HEK293 (cell line): ENCODE measurements around the gene ITGA11.
A peak's percentile ranks its signal among the peaks of the same experiment; 100 is the strongest.

ENCODE experiments used
- CTCF ChIA-PET: fragments of 350-600 bp; formaldehyde crosslinking; extraction: SDS; loops from one replicate; lab custom pipeline; 2021; ENCODE audit warnings: antibody characterized with exemption; lab: Yijun Ruan, JAX
- POLR2A ChIA-PET: fragments of 300-600 bp; formaldehyde crosslinking; extraction: SDS; loops from one replicate; lab custom pipeline; 2020; ENCODE audit warnings: antibody characterized with exemption, inconsistent platforms; lab: Yijun Ruan, JAX
- H3K27ac ChIP-seq: fragments of 200-500 bp; sonication (Bioruptor generic); 2 replicates; pipeline ENCODE4 v1.5.1; 2014; ENCODE audit warnings: low read depth, low read length, control low read depth, inconsistent platforms; ENCODE audit errors: extremely low read depth
- H3K36me3 ChIP-seq, 2 experiments: fragments of 200-500 bp in 1 of 2; sonication (Bioruptor generic) in 1 of 2; 1 replicate in 1 of 2; 2 replicates in 1 of 2; pipeline ENCODE4 v1.5.1; 2014 to 2017; ENCODE audit warnings: inconsistent platforms in 2 of 2, low read length in 2 of 2; ENCODE audit not compliant: control insufficient read depth in 2 of 2, insufficient read depth in 1 of 2
- H3K4me1 ChIP-seq: fragments of 200-500 bp; sonication (Bioruptor generic); 2 replicates; pipeline ENCODE4 v1.5.1; 2014; ENCODE audit warnings: mild to moderate bottlenecking, low read length, inconsistent platforms; ENCODE audit not compliant: control insufficient read depth, insufficient read depth
- H3K4me3 ChIP-seq: 2 replicates; pipeline ENCODE4 v1.5.1; 2011; ENCODE audit warnings: low read depth, mild to moderate bottlenecking, control low read depth, low read length, moderate library complexity
- H3K9me3 ChIP-seq: fragments of 200-500 bp; sonication (Bioruptor generic); 2 replicates; pipeline ENCODE4 v1.5.1; 2014; ENCODE audit warnings: low read depth, low read length, inconsistent platforms; ENCODE audit not compliant: control insufficient read depth, insufficient read depth
- AEBP2 ChIP-seq: fragments of 450-650 bp; formaldehyde crosslinking; IDR thresholded peaks from 2 replicates; pipeline ENCODE4 v1.5.1; 2016; ENCODE audit warnings: missing biosample characterization, missing genetic modification characterization, borderline replicate concordance
- OSR2 ChIP-seq: fragments of 450-650 bp; formaldehyde crosslinking; IDR thresholded peaks from 2 replicates; pipeline ENCODE4 v1.5.1; 2016; ENCODE audit warnings: missing biosample characterization, missing genetic modification characterization
- SP7 ChIP-seq: fragments of 450-650 bp; formaldehyde crosslinking; IDR thresholded peaks from 2 replicates; pipeline ENCODE4 v1.5.1; 2016; ENCODE audit warnings: missing biosample characterization, missing genetic modification characterization
- WT1 ChIP-seq: fragments of 450-650 bp; formaldehyde crosslinking; IDR thresholded peaks from 2 replicates; pipeline ENCODE4 v1.5.1; 2016; ENCODE audit warnings: missing biosample characterization, missing genetic modification characterization
- ZEB2 ChIP-seq: fragments of 450-650 bp; formaldehyde crosslinking; IDR thresholded peaks from 2 replicates; pipeline ENCODE4 v1.5.1; 2016; ENCODE audit warnings: missing biosample characterization, missing genetic modification characterization
- ZNF112 ChIP-seq: fragments of 450-650 bp; formaldehyde crosslinking; IDR thresholded peaks from 2 replicates; pipeline ENCODE4 v1.5.0; 2017; ENCODE audit warnings: missing biosample characterization, missing genetic modification characterization
- ZNF121 ChIP-seq: fragments of 450-650 bp; formaldehyde crosslinking; IDR thresholded peaks from 2 replicates; pipeline ENCODE4 v1.5.1; 2016; ENCODE audit warnings: missing biosample characterization, missing genetic modification characterization
- ZNF214 ChIP-seq: fragments of 450-650 bp; formaldehyde crosslinking; IDR thresholded peaks from 2 replicates; pipeline ENCODE4 v1.5.1; 2017; ENCODE audit warnings: missing biosample characterization, mild to moderate bottlenecking, missing genetic modification characterization, borderline replicate concordance
- ZNF223 ChIP-seq: fragments of 450-650 bp; formaldehyde crosslinking; IDR thresholded peaks from 2 replicates; pipeline ENCODE4 v1.5.1; 2016; ENCODE audit warnings: missing biosample characterization, missing genetic modification characterization
- ZNF248 ChIP-seq: fragments of 450-650 bp; formaldehyde crosslinking; IDR thresholded peaks from 2 replicates; pipeline ENCODE4 v1.5.1; 2017; ENCODE audit warnings: missing biosample characterization, missing genetic modification characterization
- ZNF266 ChIP-seq: fragments of 450-650 bp; formaldehyde crosslinking; IDR thresholded peaks from 2 replicates; pipeline ENCODE4 v1.5.1; 2016; ENCODE audit warnings: missing biosample characterization, missing genetic modification characterization, low read depth
- ZNF292 ChIP-seq: fragments of 450-650 bp; formaldehyde crosslinking; IDR thresholded peaks from 2 replicates; pipeline ENCODE4 v1.5.1; 2016; ENCODE audit warnings: low read depth, missing biosample characterization, missing genetic modification characterization, borderline replicate concordance
- ZNF391 ChIP-seq: fragments of 450-650 bp; formaldehyde crosslinking; IDR thresholded peaks from 2 replicates; pipeline ENCODE4 v1.5.1; 2016; ENCODE audit warnings: low read depth, missing biosample characterization, missing genetic modification characterization, borderline replicate concordance
- ZNF394 ChIP-seq: fragments of 450-650 bp; formaldehyde crosslinking; IDR thresholded peaks from 2 replicates; pipeline ENCODE4 v1.5.1; 2016; ENCODE audit warnings: missing biosample characterization, missing genetic modification characterization, mild to moderate bottlenecking, moderate library complexity, borderline replicate concordance
- ZNF423 ChIP-seq: fragments of 450-650 bp; formaldehyde crosslinking; IDR thresholded peaks from 2 replicates; pipeline ENCODE4 v1.5.1; 2016; ENCODE audit warnings: missing biosample characterization, missing genetic modification characterization
- ZNF596 ChIP-seq: fragments of 450-650 bp; IDR thresholded peaks from 2 replicates; pipeline ENCODE4 v1.5.0; 2018; ENCODE audit warnings: missing biosample characterization, mild to moderate bottlenecking, missing genetic modification characterization, moderate library complexity
- ZNF658 ChIP-seq: fragments of 450-650 bp; formaldehyde crosslinking; IDR thresholded peaks from 2 replicates; pipeline ENCODE4; 2016; ENCODE audit warnings: missing biosample characterization, missing genetic modification characterization
- TF ChIP-seq, protein P1 (sequence below): sonication (generic); formaldehyde crosslinking; IDR thresholded peaks from 2 replicates; pipeline ENCODE4 v1.8.1; 2022; ENCODE audit warnings: mild to moderate bottlenecking, moderate library complexity, missing genetic modification reagents
- TF ChIP-seq, protein P2 (sequence below): fragments of 450-650 bp; formaldehyde crosslinking; IDR thresholded peaks from 2 replicates; pipeline ENCODE4 v1.5.1; 2016; ENCODE audit warnings: missing biosample characterization, missing genetic modification characterization
- TF ChIP-seq, protein P3 (sequence below): fragments of 450-650 bp; formaldehyde crosslinking; IDR thresholded peaks from 2 replicates; pipeline ENCODE4 v1.5.1; 2016; ENCODE audit warnings: missing biosample characterization, missing genetic modification characterization
- TF ChIP-seq, protein P4 (sequence below): fragments of 450-650 bp; formaldehyde crosslinking; IDR thresholded peaks from 2 replicates; pipeline ENCODE4 v1.5.1; 2016; ENCODE audit warnings: missing biosample characterization, missing genetic modification characterization

The ITGA11 gene

GRCh38 chr15:68298882-68299381 is 133.0 kb downstream of the ITGA11 start:
- Histone ChIP-seq H3K4me3 (no peak overlapping the region), H3K27ac (no peak overlapping the region), H3K9me3 (no peaks in the 10 kb centered on the region), H3K4me1 (no peaks in the 10 kb centered on the region), H3K36me3 (peaks cover 5 to 7% of the 10 kb centered on the region in 2 experiments)
- ChIA-PET POLR2A (interaction anchor here (0.6 kb wide), 1 partner anchor 12 kb away, joined by 7 read pairs; no protein-coding TSS in a partner anchor), CTCF (interaction anchor here (1.5 to 1.8 kb wide), 2 partner anchors 8 to 46 kb away, joined by 4 to 8 read pairs; no protein-coding TSS in a partner anchor)
- TF ChIP-seq ZNF121 (tag by site-specific recombination), result peak; percentile 61; the same call in 1 of the 2 replicates
- no peak for TF ChIP-seq ZNF292

- Histone ChIP-seq H3K4me1 (no peaks in the 10 kb centered on the region; the same call in 1 of the 2 replicates), H3K9me3 (no peaks in the 10 kb centered on the region), H3K4me3 (no peak overlapping the region), H3K27ac (no peak overlapping the region), H3K36me3 (peaks cover 5 to 10% of the 10 kb centered on the region in 2 experiments)
- TF ChIP-seq, protein P1, sequence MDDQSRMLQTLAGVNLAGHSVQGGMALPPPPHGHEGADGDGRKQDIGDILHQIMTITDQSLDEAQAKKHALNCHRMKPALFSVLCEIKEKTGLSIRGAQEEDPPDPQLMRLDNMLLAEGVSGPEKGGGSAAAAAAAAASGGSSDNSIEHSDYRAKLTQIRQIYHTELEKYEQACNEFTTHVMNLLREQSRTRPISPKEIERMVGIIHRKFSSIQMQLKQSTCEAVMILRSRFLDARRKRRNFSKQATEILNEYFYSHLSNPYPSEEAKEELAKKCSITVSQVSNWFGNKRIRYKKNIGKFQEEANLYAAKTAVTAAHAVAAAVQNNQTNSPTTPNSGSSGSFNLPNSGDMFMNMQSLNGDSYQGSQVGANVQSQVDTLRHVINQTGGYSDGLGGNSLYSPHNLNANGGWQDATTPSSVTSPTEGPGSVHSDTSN, result no peak
- TF ChIP-seq ZNF112 (tag by site-specific recombination) (no peak), ZNF214 (tag by site-specific recombination) (no peak), ZNF391 (tag by site-specific recombination) (no peak), ZNF266 (no peak), ZNF658 (tag by site-specific recombination) (no peak), OSR2 (tag by site-specific recombination) (no peak), ZNF223 (tag by site-specific recombination) (no peak), SP7 (tag by site-specific recombination) (no peak), ZNF121 (tag by site-specific recombination) (no peak), ZNF423 (no peak), ZNF248 (tag by site-specific recombination) (no peak), ZNF394 (tag by site-specific recombination) (no peak), ZEB2 (tag by site-specific recombination) (no peak), AEBP2 (tag by site-specific recombination) (no peak), ZNF596 (tag by site-specific recombination) (no peak), WT1 (tag by site-specific recombination) (no peak)
- TF ChIP-seq, protein P2, sequence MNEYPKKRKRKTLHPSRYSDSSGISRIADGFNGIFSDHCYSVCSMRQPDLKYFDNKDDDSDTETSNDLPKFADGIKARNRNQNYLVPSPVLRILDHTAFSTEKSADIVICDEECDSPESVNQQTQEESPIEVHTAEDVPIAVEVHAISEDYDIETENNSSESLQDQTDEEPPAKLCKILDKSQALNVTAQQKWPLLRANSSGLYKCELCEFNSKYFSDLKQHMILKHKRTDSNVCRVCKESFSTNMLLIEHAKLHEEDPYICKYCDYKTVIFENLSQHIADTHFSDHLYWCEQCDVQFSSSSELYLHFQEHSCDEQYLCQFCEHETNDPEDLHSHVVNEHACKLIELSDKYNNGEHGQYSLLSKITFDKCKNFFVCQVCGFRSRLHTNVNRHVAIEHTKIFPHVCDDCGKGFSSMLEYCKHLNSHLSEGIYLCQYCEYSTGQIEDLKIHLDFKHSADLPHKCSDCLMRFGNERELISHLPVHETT (tag by site-specific recombination), result no peak
- TF ChIP-seq, protein P3, sequence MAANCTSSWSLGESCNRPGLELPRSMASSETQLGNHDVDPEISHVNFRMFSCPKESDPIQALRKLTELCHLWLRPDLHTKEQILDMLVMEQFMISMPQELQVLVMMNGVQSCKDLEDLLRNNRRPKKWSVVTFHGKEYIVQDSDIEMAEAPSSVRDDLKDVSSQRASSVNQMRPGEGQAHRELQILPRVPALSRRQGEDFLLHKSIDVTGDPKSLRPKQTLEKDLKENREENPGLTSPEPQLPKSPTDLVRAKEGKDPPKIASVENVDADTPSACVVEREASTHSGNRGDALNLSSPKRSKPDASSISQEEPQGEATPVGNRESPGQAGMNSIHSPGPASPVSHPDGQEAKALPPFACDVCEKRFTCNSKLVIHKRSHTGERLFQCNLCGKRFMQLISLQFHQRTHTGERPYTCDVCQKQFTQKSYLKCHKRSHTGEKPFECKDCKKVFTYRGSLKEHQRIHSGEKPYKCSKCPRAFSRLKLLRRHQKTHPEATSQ (tag by site-specific recombination), result no peak
- TF ChIP-seq, protein P4, sequence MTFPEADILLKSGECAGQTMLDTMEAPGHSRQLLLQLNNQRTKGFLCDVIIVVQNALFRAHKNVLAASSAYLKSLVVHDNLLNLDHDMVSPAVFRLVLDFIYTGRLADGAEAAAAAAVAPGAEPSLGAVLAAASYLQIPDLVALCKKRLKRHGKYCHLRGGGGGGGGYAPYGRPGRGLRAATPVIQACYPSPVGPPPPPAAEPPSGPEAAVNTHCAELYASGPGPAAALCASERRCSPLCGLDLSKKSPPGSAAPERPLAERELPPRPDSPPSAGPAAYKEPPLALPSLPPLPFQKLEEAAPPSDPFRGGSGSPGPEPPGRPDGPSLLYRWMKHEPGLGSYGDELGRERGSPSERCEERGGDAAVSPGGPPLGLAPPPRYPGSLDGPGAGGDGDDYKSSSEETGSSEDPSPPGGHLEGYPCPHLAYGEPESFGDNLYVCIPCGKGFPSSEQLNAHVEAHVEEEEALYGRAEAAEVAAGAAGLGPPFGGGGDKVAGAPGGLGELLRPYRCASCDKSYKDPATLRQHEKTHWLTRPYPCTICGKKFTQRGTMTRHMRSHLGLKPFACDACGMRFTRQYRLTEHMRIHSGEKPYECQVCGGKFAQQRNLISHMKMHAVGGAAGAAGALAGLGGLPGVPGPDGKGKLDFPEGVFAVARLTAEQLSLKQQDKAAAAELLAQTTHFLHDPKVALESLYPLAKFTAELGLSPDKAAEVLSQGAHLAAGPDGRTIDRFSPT (tag by site-specific recombination), result no peak
- CTCF ChIA-PET, result interaction anchor here (0.7 to 1.8 kb wide), 4 partner anchors 9 to 103 kb away, joined by 3 to 8 read pairs (median 4); no protein-coding TSS in a partner anchor
- POLR2A ChIA-PET, result no interaction called here
These were observed 133.6 kb downstream of the ITGA11 start for GRCh38 chr15:68298336-68298735.
